ENCODE data around the gene ZBTB12. TPM values are rescaled to one million over a fixed set of nuclear protein-coding genes. Genes with fewer than 3 reads are reported as not detected.

The ZBTB12 gene
- polyA plus RNA-seq, 1 donor (not counting 4 experiments of a cell fraction or from before 2014, with no cell fraction given), result 0.64 TPM

DNA sequence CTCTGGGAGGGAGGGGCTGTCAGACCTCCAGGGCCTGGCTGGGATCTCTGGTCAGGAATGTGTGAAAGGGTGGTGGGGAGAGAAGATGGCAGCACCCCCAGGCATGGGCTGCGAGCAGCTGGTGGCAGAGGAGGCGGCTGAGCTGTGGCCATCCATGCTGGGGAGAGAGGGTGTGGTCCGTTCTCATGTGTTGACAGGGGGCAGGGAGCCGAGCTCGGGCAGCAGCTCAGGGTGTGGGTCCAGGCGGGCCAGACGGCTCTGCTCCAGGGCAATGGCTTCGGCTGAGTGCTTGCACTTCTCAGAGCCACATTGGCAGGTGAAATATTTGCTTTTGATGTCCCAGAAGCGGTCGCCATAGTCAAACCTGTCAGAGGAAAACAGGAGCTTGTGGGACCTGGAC lies 22.0 kb downstream of the ZBTB12 start:
- Histone ChIP-seq H3K4me1 (ENCODE audit: control insufficient read depth, extremely low read depth, insufficient read depth, low read length) (peaks cover 4% of the 10 kb centered on the region), H3K9me1 (ENCODE audit: control insufficient read depth, extremely low read depth, insufficient read depth, low read length) (no peaks in the 10 kb centered on the region), H4K20me1 (ENCODE audit: control insufficient read depth, extremely low read depth, insufficient read depth, low read length) (no peaks in the 10 kb centered on the region), H2AFZ (ENCODE audit: control insufficient read depth, low read length) (no peak overlapping the region), H3K4me2 (ENCODE audit: control insufficient read depth, extremely low read depth, insufficient read depth, low read depth, low read length) (no peak overlapping the region), H3K27ac (ENCODE audit: control insufficient read depth, insufficient read depth, low read length) (no peak overlapping the region), H3K36me3 (ENCODE audit: control insufficient read depth in 2 of 2, extremely low read depth in 1 of 2, insufficient read depth in 2 of 2, low read length in 2 of 2) (peaks cover 16 to 22% of the 10 kb centered on the region in 2 experiments), H3K9me3 (ENCODE audit: control insufficient read depth, low read depth, low read length) (no peaks in the 10 kb centered on the region), H3K27me3 (ENCODE audit: control insufficient read depth, extremely low read depth, insufficient read depth, low read length) (no peaks in the 10 kb centered on the region), H3K79me2 (ENCODE audit: control insufficient read depth, insufficient read depth, low read length) (no peaks in the 10 kb centered on the region), H3K9ac (ENCODE audit: control insufficient read depth, extremely low read depth, insufficient read depth, low read length) (no peak overlapping the region), H3K4me3 (ENCODE audit: control insufficient read depth in 2 of 3, extremely low read depth in 1 of 3, insufficient read depth in 2 of 3, low read depth in 1 of 3, low read length in 3 of 3) (no peak overlapping the region)
- no peak for FAIRE-seq
- dilution Hi-C loops (cut with MboI; ENCODE audit: extremely low pct_ligation_motif_present, low sequenced_read_pairs), result no loop called here
- DNase-seq (ENCODE audit: low read depth, low spot score), result no peak
- TF ChIP-seq CTCF (optimal IDR thresholded peaks at IDR 0.05 in 1 of 3, IDR thresholded peaks at IDR 0.05 in 1 of 3, conservative IDR thresholded peaks at IDR 0.05 in 1 of 3; ENCODE audit: extremely low read depth in 1 of 3, insufficient read depth in 2 of 3, low read length in 3 of 3) (no peak), EZH2 (IDR thresholded peaks at IDR 0.05; ENCODE audit: low read length) (no peak)

GRCh38 chr6:31879143-31879542 lies 22.7 kb downstream of the ZBTB12 start:
- Histone ChIP-seq H2AFZ (ENCODE audit: control insufficient read depth, low read length) (no peak overlapping the region), H3K9me3 (ENCODE audit: control insufficient read depth, low read depth, low read length) (no peaks in the 10 kb centered on the region), H3K27ac (ENCODE audit: control insufficient read depth, insufficient read depth, low read length) (peak overlapping the region; percentile 49), H3K79me2 (ENCODE audit: control insufficient read depth, insufficient read depth, low read length) (no peaks in the 10 kb centered on the region), H3K4me2 (ENCODE audit: control insufficient read depth, extremely low read depth, insufficient read depth, low read depth, low read length) (peak overlapping the region; percentile 73), H3K27me3 (ENCODE audit: control insufficient read depth, extremely low read depth, insufficient read depth, low read length) (no peaks in the 10 kb centered on the region), H4K20me1 (ENCODE audit: control insufficient read depth, extremely low read depth, insufficient read depth, low read length) (no peaks in the 10 kb centered on the region), H3K36me3 (ENCODE audit: control insufficient read depth in 2 of 2, extremely low read depth in 1 of 2, insufficient read depth in 2 of 2, low read length in 2 of 2) (peaks cover 9 to 17% of the 10 kb centered on the region in 2 experiments), H3K9ac (ENCODE audit: control insufficient read depth, extremely low read depth, insufficient read depth, low read length) (peak overlapping the region; percentile 33), H3K9me1 (ENCODE audit: control insufficient read depth, extremely low read depth, insufficient read depth, low read length) (no peaks in the 10 kb centered on the region), H3K4me1 (ENCODE audit: control insufficient read depth, extremely low read depth, insufficient read depth, low read length) (peaks cover 4% of the 10 kb centered on the region), H3K4me3 (ENCODE audit: control insufficient read depth in 2 of 3, extremely low read depth in 1 of 3, insufficient read depth in 2 of 3, low read depth in 1 of 3, low read length in 3 of 3) (peak overlapping the region in 1 of 3 experiments; percentile 62)
- FAIRE-seq (no peak), DNase-seq (ENCODE audit: low read depth, low spot score) (no peak)
- dilution Hi-C loops (cut with MboI; ENCODE audit: extremely low pct_ligation_motif_present, low sequenced_read_pairs), result no loop called here
- TF ChIP-seq CTCF (optimal IDR thresholded peaks at IDR 0.05 in 1 of 3, IDR thresholded peaks at IDR 0.05 in 1 of 3, conservative IDR thresholded peaks at IDR 0.05 in 1 of 3; ENCODE audit: extremely low read depth in 1 of 3, insufficient read depth in 2 of 3, low read length in 3 of 3), result no peak
- no peak for TF ChIP-seq EZH2 (IDR thresholded peaks at IDR 0.05; ENCODE audit: low read length)

Measured in keratinocyte (primary cell).